ENCODE data around the gene CUL7. TPM values are rescaled to one million over a fixed set of nuclear protein-coding genes. Genes with fewer than 3 reads are reported as not detected.
"Not testable (repeated sequence)": the region's sequence is repeated elsewhere in the genome, so short reads cannot be mapped to it uniquely, and the experiment has no call there.

Gene CUL7
- total RNA-seq, 1 donor from 2014 or later: 20.1 TPM

GRCh38 chr6:43082806-43083655, 29.4 kb upstream of the CUL7 start:
- ATAC-seq (no peak), DNase-seq (no peak)
- Histone ChIP-seq H3K27ac (no peak overlapping the region), H3K27me3 (no peaks in the 10 kb centered on the region), H3K36me3 (no peaks in the 10 kb centered on the region), H3K4me1 (peaks cover 6% of the 10 kb centered on the region), H3K9me3 (no peaks in the 10 kb centered on the region), H3K4me3 (no peak overlapping the region)
- TF ChIP-seq CTCF (IDR thresholded peaks at IDR 0.05): no peak
- intact Hi-C loops (cut with DNase I): no loop called here

- H3K36me3 ChIP-seq; ATAC-seq; H3K27me3 ChIP-seq; H3K27ac ChIP-seq; DNase-seq; H3K4me3 ChIP-seq; H3K9me3 ChIP-seq; intact Hi-C loops (cut with DNase I): not testable (repeated sequence)
- peaks cover 13% of the 10 kb centered on the region for H3K4me1 ChIP-seq
These were observed 28.3 kb upstream of the CUL7 start for GRCh38 chr6:43081922-43082321.

GRCh38 chr6:43081043-43081442, 27.4 kb upstream of the CUL7 start:
- intact Hi-C loops (cut with DNase I): no loop called here
- H3K27me3 ChIP-seq: no peaks in the 10 kb centered on the region
- no peak for TF ChIP-seq CTCF (IDR thresholded peaks at IDR 0.05)
- ATAC-seq (no peak), DNase-seq (no peak)
- no peaks in the 10 kb centered on the region for H3K9me3 ChIP-seq
- H3K36me3 ChIP-seq: no peaks in the 10 kb centered on the region
- H3K27ac ChIP-seq: no peak overlapping the region
- H3K4me3 ChIP-seq: no peak overlapping the region
- peaks cover 15% of the 10 kb centered on the region for H3K4me1 ChIP-seq

- Histone ChIP-seq H3K27me3 (no peaks in the 10 kb centered on the region), H3K9me3 (no peaks in the 10 kb centered on the region), H3K4me3 (no peak overlapping the region), H3K36me3 (no peaks in the 10 kb centered on the region), H3K27ac (no peak overlapping the region), H3K4me1 (peaks cover 14% of the 10 kb centered on the region)
- DNase-seq (no peak), ATAC-seq (no peak)
- no peak for TF ChIP-seq CTCF (IDR thresholded peaks at IDR 0.05)
- intact Hi-C loops (cut with DNase I): loop anchor here (10.0 kb wide), 1 partner anchor 66 kb away; no protein-coding TSS in a partner anchor
These were observed 25.0 kb upstream of the CUL7 start for GRCh38 chr6:43078691-43079090.

GRCh38 chr6:43077981-43078511, 24.4 kb upstream of the CUL7 start:
- intact Hi-C loops (cut with DNase I): loop anchor here (10.0 kb wide), 1 partner anchor 67 kb away; no protein-coding TSS in a partner anchor
- DNase-seq (no peak), ATAC-seq (no peak)
- no peaks in the 10 kb centered on the region for H3K36me3 ChIP-seq
- no peak overlapping the region for H3K27ac ChIP-seq
- peak overlapping the region; percentile 74 for H3K4me3 ChIP-seq
- H3K4me1 ChIP-seq: peaks cover 14% of the 10 kb centered on the region
- H3K9me3 ChIP-seq: no peaks in the 10 kb centered on the region
- no peaks in the 10 kb centered on the region for H3K27me3 ChIP-seq
- no peak for TF ChIP-seq CTCF (IDR thresholded peaks at IDR 0.05)

GRCh38 chr6:43077333-43077809, 23.7 kb upstream of the CUL7 start:
- H3K4me3 ChIP-seq: peak overlapping the region; percentile 74
- ATAC-seq (peak; percentile 2), DNase-seq (no peak)
- no peaks in the 10 kb centered on the region for H3K27me3 ChIP-seq
- H3K9me3 ChIP-seq: no peaks in the 10 kb centered on the region
- no peak for TF ChIP-seq CTCF (IDR thresholded peaks at IDR 0.05)
- peaks cover 14% of the 10 kb centered on the region for H3K4me1 ChIP-seq
- intact Hi-C loops (cut with DNase I): loop anchor here (10.0 kb wide), 1 partner anchor 67 kb away; no protein-coding TSS in a partner anchor
- H3K27ac ChIP-seq: peak overlapping the region; percentile 73
- H3K36me3 ChIP-seq: no peaks in the 10 kb centered on the region

Measured in upper lobe of right lung (tissue), 1 donor.